Adrenal gland (tissue), 12 donors: ENCODE data around the gene RFXANK. TPM values are rescaled to one million over a fixed set of nuclear protein-coding genes. Genes with fewer than 3 reads are reported as not detected.
"Not testable (repeated sequence)": the region's sequence is repeated elsewhere in the genome, so short reads cannot be mapped to it uniquely, and the experiment has no call there.

ENCODE experiments used
- DNase-seq, 7 donors: peaks; one replicate each; pipeline ENCODE4 v3.0.0-alpha.2; 2019 to 2020
- H3K27ac ChIP-seq, 5 donors: fragments of 200-600 bp; sonication (generic) in 4 of 5; 1 replicate in 3 of 5; 2 replicates in 2 of 5; pipeline versions ENCODE4 v1.5.1 to v1.8.0; 2016 to 2020; ENCODE audit warnings: mild to moderate bottlenecking in 1 of 5
- H3K27me3 ChIP-seq: fragments of 200-600 bp; 2 replicates; pipeline ENCODE4 v1.8.0; 2021
- H3K36me3 ChIP-seq, 2 donors: fragments of 200-600 bp; replicated peaks in 1 of 2; 1 replicate in 1 of 2; 2 replicates in 1 of 2; pipeline versions ENCODE4 v1.5.1 to v1.8.0; 2018 to 2022
- H3K4me1 ChIP-seq, 2 donors: fragments of 200-600 bp; replicated peaks in 1 of 2; 1 replicate in 1 of 2; 2 replicates in 1 of 2; pipeline versions ENCODE4 v1.5.1 to v1.8.0; 2018 to 2021
- H3K4me3 ChIP-seq, 4 donors: fragments of 200-600 bp; sonication (generic) in 3 of 4; one replicate each; pipeline ENCODE4 v1.5.1; 2016 to 2018
- H3K9me3 ChIP-seq, 3 donors: fragments of 200-600 bp; sonication (generic) in 1 of 3; replicated peaks in 1 of 3; 1 replicate in 2 of 3; 2 replicates in 1 of 3; pipeline versions ENCODE4 v1.5.1 to v1.8.0; 2016 to 2021
- POLR2A ChIP-seq, 2 donors: fragments of 450-650 bp; IDR thresholded peaks; one replicate each; pipeline ENCODE4 v1.6.1; 2017; ENCODE audit warnings: antibody characterized with exemption in 2 of 2, mild to moderate bottlenecking in 2 of 2, moderate library complexity in 1 of 2
- WGBS, 4 donors: extraction: QIAGEN DNeasy Blood & Tissue Kit in 2 of 4; methylation state at CpG; one replicate each; pipeline versions ENCODE4 v1.1.5 to v1.1.7; 2013 to 2017; 5-methylcytosine and 5-hydroxymethylcytosine counted together
- intact Hi-C, 2 donors: fragments of 100-400 bp; cut with DNase I; formaldehyde crosslinking; loops; one replicate each; pipeline versions ENCODE4 v1.14.1 to v1.15.0; 2022 to 2023
- polyA plus RNA-seq, 3 donors: library from polyadenylated mRNA; stranded (reverse); fragments of 200-250 nt in 2 of 3; fragments of 350-450 nt in 1 of 3; fragmentation: Illumina TruSeq in 1 of 3; extraction: RNeasy Lipid Tissue Mini Kit (QIAGEN cat#74804) in 1 of 3; gene quantifications; one replicate each; pipeline ENCODE4 v1.2.3, GENCODE V29; 2013 to 2014
- total RNA-seq, 9 donors: library from RNA; depleted of rRNA in 4 of 9; stranded (reverse); fragments of >200 nt in 4 of 9; fragments of 120-200 nt in 1 of 9; fragmentation: NEBNext Ultra II Directional in 1 of 9; extraction: Animal tissue kit (Norgen Biotek cat#: 25700) in 1 of 9; gene quantifications; one replicate each; pipeline versions ENCODE4 v1.1.0 to v1.2.4, GENCODE V29; 2013 to 2023
- TF ChIP-seq, protein P1 (sequence below), 6 experiments: fragments of 450-650 bp in 4 of 6; fragments of 200-600 bp in 2 of 6; sonication (generic) in 1 of 6; IDR thresholded peaks; 1 replicate in 5 of 6; 2 replicates in 1 of 6; pipeline versions ENCODE4 v1.5.1 to v1.8.0; 2016 to 2021; ENCODE audit warnings: antibody characterized with exemption in 6 of 6, mild to moderate bottlenecking in 2 of 6, moderate library complexity in 1 of 6
- donor health status: healthy with polysubstance abuse.
- donor health status: Bipolar disorder and iron deficiency.
- donor health status: DM: yes; HTN: yes; CAD: no.
- donor health status: DM: no; HTN: no; CAD: no.
- donor health status: DM: no; HTN: no; CAD: no.
- donor health status: DM: yes; HTN: yes; CAD: no.

RFXANK gene
- total and polyA plus RNA-seq, 12 donors, result 21.7 to 195 (median 52.4) TPM

GRCh38 chr19:19145684-19146608 lies 46.1 kb upstream of the RFXANK start:
- H3K4me1 ChIP-seq, result no peaks in the 10 kb centered on the region
- no peak overlapping the region for H3K27ac ChIP-seq
- intact Hi-C loops, result loop anchor here (10.0 kb wide), 2 partner anchors 91 to 199 kb away; no protein-coding TSS in a partner anchor
- WGBS, 4 donors, result 20 to 32% (median 27%) methylated on average over 16 to 47 of the region's 47 CpGs
- H3K9me3 ChIP-seq, result no peaks in the 10 kb centered on the region
- TF ChIP-seq POLR2A (IDR thresholded peaks at IDR 0.05), result no peak
- TF ChIP-seq, protein P1, sequence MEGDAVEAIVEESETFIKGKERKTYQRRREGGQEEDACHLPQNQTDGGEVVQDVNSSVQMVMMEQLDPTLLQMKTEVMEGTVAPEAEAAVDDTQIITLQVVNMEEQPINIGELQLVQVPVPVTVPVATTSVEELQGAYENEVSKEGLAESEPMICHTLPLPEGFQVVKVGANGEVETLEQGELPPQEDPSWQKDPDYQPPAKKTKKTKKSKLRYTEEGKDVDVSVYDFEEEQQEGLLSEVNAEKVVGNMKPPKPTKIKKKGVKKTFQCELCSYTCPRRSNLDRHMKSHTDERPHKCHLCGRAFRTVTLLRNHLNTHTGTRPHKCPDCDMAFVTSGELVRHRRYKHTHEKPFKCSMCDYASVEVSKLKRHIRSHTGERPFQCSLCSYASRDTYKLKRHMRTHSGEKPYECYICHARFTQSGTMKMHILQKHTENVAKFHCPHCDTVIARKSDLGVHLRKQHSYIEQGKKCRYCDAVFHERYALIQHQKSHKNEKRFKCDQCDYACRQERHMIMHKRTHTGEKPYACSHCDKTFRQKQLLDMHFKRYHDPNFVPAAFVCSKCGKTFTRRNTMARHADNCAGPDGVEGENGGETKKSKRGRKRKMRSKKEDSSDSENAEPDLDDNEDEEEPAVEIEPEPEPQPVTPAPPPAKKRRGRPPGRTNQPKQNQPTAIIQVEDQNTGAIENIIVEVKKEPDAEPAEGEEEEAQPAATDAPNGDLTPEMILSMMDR (IDR thresholded peaks at IDR 0.05), result peak; percentile 81 to 99 (median 92)
- DNase-seq, result peak; percentile 66 to 90 (median 78)
- no peaks in the 10 kb centered on the region for H3K36me3 ChIP-seq
- H3K4me3 ChIP-seq, result no peak overlapping the region
- H3K27me3 ChIP-seq, result no peaks in the 10 kb centered on the region

GRCh38 chr19:19146865-19147264 lies 45.2 kb upstream of the RFXANK start:
- no peaks in the 10 kb centered on the region for H3K9me3 ChIP-seq
- TF ChIP-seq, protein P1 (IDR thresholded peaks at IDR 0.05), result no peak
- no peak for TF ChIP-seq POLR2A (IDR thresholded peaks at IDR 0.05)
- H3K4me3 ChIP-seq, result no peak overlapping the region
- no peaks in the 10 kb centered on the region for H3K36me3 ChIP-seq
- DNase-seq, result no peak
- no peaks in the 10 kb centered on the region for H3K4me1 ChIP-seq
- intact Hi-C loops, result loop anchor here (10.0 kb wide), 2 partner anchors 92 to 198 kb away; no protein-coding TSS in a partner anchor
- WGBS, 4 donors, result 94 to 100% (median 98%) methylated on average over 3 to 7 of the region's 7 CpGs
- no peaks in the 10 kb centered on the region for H3K27me3 ChIP-seq
- H3K27ac ChIP-seq, result no peak overlapping the region

GRCh38 chr19:19147344-19147743 lies 44.7 kb upstream of the RFXANK start:
- intact Hi-C loops, result loop anchor here (10.0 kb wide), 2 partner anchors 93 to 197 kb away; no protein-coding TSS in a partner anchor
- no peak overlapping the region for H3K4me3 ChIP-seq
- H3K4me1 ChIP-seq, result no peaks in the 10 kb centered on the region
- no peak for DNase-seq
- 85 to 98% (median 96%) methylated on average over 4 to 5 of the region's 5 CpGs for WGBS, 4 donors
- H3K27ac ChIP-seq, result no peak overlapping the region
- no peaks in the 10 kb centered on the region for H3K9me3 ChIP-seq
- H3K27me3 ChIP-seq, result no peaks in the 10 kb centered on the region
- no peaks in the 10 kb centered on the region for H3K36me3 ChIP-seq
- TF ChIP-seq, protein P1 (IDR thresholded peaks at IDR 0.05), result no peak
- TF ChIP-seq POLR2A (IDR thresholded peaks at IDR 0.05), result no peak

- intact Hi-C loops, result loop anchor here (10.0 kb wide), 2 partner anchors 94 to 196 kb away; no protein-coding TSS in a partner anchor
- not testable (repeated sequence) for H3K27me3 ChIP-seq, H3K4me3 ChIP-seq, H3K9me3 ChIP-seq, H3K27ac ChIP-seq, DNase-seq, H3K36me3 ChIP-seq, H3K4me1 ChIP-seq
- WGBS, 4 donors, result 96 to 99% (median 97%) methylated on average over 8 of the region's 8 CpGs
Observed at GRCh38 chr19:19148504-19148903, 43.6 kb upstream of the RFXANK start.
